HG02938 (cell line): ENCODE results near the gene IDI2.
"Not testable (repeated sequence)": the region's sequence is repeated elsewhere in the genome, so short reads cannot be mapped to it uniquely, and the experiment has no call there.

Experiments
- ATAC-seq: cut with Tn5 transposase; IDR thresholded peaks from one replicate; pipeline ENCODE4 v1.9.1; 2021; ENCODE audit warnings: mild to moderate bottlenecking, moderate library complexity; ENCODE audit not compliant: unreplicated experiment

Gene IDI2

DNA sequence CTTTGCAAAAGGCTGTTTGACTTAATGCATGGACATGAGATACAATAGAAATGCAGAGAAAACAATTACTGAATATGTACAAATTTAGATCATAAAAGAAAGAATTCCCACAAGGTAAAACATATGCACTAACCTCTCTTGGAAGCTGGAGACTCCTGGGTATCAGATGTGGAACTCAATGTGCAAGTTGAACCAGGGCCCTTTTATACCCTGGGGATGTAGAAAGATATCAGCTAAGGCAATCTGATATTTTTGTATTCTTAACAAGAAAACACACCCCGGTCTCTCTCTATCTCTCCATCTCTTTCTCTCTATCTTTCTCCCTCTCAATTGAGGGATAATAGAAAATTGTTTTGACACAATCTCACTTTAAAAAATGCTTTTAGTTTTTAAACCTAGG is at the start of gene IDI2:
Gene IDI2 (minus strand): TSS at position 177 of the 400 bp plus-strand sequence. CDS start 1,136 bp downstream, outside the sequence.
- no peak for ATAC-seq

DNA sequence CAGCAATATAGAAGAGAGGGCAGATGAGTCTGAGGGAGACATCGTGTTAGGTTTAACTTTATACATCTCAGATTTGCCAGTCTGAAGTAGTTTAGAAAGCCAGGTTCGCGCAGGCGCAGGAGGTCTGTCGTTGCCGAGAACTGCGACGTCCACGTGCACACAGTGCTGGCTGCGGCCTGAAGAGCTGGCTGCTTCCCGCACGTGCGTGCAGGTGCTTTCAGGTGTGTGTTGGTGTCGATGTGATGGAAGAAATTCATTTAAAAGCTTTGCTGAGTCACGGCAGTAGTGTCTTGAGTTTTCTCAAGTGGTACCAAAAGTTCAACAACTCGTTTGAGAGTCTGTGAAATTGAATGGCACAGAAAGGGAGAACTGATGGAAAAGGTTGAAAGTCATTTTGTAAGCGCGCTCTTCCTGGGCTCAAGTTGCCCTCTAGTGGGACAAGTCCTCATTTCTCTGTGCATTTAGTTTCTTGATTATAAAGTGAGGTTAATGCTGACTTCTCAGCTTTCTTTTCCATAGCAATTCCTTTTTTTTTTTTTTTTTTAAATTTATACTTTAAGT is 49.2 kb upstream of the IDI2 start:
- ATAC-seq = no peak

DNA sequence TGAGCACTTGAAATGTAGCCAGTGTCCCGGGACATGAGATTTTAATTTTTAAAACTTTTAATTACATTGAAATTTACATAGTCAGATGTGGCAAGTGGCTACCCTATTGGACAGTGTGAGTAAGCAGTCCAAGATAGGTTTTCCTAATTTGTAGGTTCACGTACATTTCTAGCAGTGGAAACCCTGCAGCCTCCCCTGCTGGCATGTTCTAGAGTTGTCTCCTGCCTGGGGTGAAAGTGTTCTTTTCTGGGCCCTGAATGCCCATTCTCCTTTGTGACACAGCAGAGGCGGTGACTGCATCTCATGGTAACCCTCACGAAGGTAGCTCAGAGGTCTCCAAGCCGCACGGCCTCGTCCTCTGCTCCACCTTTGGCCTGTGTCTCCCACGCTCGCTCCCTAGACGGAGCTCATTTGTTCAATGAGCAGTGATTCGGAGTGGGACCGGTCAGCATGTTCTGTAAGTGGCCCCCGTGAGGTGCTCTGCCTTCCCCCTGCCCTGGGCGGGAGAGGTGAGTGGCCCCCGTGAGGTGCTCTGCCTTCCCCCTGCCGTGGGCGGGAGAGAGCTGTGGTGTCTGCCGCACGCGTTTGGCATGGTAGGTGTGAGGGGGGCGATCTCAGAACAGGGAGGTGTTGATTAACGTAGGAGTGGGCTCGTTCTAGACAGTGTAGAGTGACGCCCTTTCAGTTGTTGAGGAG is 48.5 kb upstream of the IDI2 start:
- ATAC-seq = no peak

DNA sequence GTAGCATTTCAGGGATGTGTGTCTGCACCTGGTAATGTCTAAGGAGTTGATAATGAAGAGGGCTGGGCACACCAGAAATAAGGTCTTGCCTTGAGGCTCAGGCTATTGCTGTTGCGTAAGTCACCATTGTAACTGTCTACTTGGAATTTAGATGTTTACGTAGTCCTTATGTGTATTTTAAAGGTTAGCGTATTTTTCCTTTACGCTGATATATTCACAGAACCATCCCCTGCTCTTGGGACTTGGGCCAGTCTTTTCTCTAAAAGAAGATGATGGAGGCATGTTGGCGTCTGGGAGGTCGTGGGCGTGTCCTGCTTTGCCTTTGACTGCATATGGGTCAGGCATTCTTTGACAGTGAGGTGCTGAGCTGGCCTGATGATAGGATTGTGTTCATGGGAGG is 45.3 kb upstream of the IDI2 start:
- no peak for ATAC-seq

DNA sequence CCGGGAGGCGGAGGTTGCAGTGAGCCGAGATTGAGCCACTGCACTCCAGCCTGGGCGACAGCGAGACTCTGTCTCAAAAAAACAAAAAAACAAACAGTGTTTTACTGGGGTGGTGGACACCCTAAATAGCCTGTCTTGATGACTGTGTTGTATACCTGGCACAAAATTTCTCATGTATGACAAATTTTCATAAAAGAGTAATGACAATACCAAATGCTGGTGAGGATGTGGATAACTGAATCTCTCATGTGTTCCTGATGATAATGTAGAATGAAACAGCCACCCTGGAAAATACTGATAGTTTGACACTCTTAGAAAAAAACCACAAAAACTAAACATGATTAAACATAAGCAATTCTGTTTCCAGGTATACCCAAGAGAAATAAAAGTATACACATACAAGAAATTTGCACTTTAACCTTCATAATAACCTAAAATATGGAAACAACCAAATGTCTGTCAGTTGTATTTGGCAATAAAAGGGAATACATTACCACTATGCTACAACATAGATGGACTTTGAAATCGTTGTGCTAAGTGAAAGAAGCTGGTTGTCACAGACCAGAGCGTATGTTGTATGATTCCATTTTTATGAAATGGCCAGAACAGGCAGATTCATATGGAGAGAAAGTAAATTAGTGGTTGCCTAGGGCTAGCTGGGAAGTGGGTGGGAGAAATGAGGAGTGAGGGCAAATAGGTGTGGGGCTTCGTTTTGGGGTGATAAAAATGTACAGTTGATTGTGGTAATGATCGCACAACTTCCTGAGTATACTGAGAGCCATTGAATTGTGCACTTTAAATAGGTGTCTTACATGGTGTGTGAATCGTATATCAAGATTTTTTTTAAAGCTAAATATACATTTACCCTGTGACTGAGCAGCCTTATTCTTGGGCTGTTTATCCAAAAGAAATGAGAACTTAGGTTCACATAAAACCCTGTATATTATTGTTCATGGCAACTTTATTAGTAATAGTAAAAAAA is 43.0 kb upstream of the IDI2 start:
- ATAC-seq = no peak

DNA sequence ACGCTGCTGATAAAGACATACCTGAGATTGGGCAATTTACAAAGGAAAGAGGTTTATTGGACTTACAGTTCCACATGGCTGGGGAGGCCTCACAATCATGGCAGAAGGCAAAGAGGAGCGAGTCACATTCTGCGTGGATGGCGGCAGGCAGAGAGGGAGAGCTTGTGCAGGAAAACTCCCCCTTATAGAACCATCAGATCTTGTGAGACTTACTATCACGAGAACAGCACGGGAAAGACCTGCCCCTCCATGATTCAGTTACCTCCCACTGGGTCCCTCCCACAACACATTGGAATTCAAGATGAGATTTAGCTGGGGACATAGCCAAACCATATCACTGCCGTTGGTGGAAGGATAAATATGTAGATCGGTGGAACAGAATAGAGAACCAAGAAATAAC is 41.1 kb upstream of the IDI2 start:
- not testable (repeated sequence) for ATAC-seq

DNA sequence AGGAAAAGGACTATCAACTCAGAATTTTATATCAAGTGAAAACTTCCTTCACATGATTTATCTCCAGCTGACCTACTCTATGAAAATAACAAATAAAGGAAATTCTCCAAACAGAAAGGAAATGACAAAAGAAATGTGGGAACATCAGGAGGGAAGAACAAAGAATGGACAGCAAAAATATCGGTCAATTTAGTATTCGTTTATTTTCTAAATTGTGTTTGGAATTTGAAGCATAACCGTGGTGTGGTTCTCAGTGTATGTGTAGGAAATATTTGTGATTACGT is 39.2 kb upstream of the IDI2 start:
- no peak for ATAC-seq

DNA sequence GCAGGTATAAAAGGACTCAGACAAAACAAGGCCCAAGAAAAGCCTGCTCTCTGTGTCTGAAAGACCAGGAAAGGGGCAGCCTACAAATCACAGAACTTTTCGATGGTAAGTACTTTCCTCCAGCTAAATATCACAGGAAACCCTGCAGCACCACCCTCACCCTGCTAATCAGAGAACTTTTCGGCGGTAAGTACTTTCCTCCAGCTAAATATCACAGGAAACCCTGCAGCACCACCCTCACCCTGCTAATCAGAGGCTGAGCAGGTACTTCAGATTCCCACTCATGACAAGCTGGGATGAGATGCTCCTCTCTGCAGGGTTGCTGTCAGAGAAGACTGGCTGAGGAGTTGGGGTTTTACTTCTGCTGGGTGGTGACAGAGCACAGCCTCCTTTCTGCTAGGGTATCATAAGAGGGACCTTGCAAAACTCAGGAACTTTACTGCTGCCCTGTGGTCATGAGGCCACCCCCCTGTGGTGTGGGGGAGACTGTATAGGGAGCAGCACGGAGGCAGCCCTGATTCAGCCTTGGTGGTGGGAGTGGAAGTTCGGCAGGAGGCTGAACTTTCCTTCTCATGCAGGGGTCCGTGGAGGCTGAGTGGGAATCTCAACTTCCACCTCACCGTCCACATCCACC is 37.7 kb upstream of the IDI2 start:
- ATAC-seq = no peak

DNA sequence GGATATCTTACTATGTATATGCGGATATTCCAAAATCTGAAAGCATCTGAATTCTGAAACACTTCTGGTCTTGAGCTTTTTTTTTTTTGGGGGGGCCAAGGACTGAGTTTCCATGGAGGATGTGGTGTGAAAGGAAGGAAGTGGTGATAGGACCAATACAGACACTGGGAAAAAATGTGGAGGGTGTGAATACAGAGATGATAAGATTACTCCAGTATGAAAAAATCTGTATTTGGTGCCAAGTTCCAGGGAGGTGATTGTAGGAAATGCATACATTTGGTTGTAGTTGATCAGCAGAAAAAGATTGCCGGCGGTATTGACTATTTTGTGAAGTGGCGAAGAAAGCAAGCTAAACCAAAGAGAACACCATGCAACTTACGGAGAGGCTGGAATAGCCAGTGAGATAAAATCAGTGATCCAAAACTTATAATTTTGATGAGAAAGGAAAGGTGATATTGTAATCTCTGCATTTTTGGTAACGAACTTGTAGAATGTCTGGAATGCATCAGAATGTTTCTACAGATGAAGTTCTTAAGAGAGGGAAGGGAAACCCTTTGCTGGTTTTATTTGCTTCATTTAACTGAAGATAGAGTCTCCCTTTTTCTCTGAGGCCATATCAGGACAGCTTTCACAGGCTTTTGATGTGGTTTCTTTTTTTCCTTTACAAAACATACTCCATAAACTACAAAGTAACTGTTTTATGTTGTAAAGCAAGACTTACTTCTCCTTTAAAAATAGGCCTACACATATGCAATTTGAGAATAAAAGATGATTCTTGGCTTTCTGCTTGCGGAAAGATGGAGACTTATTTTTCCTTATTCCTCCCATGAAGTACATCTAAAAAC is 36.5 kb upstream of the IDI2 start:
- no peak for ATAC-seq

DNA sequence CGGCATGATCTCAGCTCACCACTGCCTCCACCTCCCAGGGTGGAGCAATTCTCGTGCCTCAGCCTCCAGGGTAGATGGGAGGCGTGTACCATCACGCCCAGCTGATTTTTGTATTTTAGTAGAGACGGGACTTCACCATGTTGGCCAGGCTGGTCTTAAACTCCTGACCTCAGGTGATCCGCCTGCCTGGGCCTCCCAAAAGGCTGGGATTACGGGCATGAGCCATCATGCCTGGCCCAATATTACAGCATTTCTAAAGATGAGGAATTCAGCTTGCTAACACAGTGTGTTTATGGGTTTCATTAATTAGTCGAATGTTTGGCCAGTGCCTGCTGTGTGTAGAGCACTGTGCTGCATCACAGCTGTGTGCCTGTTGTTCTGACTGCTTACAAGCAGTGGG is 34.2 kb upstream of the IDI2 start:
- ATAC-seq = no peak

DNA sequence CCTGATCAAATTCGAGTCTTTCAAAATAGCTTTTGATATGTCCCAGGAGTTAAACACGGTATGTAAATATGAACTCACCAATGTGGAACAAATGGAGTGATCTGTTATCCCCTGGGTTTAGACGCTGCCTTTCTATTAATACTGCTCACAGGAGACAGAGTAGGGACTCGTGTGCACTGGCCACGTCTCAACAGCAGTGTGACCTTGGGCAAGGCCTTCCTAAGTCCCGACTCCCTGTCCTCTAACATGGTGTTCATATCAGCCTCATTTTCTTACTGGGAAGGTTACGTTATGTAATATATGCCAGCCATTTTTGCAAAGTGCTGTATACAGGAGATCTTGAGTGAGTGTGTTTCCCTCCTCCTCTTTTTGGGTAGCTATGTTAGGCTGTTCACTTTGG is 32.4 kb upstream of the IDI2 start:
- no peak for ATAC-seq

DNA sequence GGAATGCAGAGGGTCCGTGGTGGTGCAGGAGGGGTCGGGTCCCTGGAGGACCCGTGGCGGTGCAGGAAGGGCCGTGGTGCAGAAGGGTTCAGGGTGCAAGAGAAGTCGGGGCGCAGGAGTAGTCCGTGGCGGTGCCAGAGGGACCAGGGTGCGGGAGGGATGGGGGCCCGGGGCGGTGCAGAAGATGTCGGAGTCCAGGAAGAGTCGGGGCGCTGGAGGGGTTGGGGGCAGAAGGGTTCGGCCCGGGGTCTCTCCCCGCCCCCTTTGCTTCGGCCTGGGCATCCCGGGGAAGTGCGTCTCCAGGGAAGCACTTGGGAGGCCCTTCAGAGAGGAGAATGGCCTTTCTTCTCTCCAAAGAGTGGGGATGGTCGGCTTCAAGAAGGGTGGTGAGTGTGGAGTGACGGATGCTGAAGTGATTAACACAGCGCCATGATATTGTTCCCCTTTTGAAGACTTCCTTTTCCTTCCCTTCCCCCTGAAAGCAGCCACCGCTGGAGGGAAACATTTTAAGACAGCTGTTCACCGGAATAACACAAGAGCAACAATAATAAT is 31.5 kb upstream of the IDI2 start:
- no peak for ATAC-seq

DNA sequence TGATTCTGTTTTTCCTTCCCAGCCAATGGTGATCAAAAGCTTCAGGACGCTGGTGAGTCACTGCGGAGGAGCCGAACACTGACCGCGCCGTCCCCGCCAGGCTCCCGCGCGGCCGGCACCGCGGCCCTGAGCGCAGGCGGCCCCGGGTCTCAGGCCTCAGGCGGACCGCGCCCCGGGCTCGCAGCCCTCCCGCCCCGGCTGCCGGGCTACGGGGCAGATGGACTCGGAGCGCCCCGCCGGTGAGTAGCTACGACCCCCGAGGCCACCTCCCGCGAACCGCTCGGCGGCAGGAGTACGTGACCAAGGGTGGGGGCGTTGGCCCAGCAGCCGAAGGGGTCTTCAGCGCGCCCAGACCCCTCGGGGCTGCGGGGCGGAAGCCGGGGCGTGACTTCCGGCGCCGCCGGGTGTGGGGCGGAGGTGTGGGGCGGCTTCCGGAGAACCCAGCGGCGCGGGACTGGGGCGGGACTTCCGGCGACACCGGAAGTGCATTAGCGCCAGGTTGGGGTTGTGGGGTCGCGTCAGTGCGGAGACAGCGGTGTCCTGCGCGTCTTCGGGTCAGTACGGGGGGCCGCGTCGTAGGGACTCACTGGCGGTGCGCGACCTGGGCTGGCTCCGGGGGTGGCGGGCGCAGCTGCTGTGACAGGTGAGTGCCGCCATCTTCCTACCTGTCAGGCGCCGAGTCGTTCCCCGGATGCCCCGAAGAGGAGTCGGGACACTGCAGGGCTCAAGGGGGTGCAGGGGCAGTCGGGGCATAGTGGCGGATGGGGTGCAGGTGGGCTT is 30.9 kb upstream of the IDI2 start, which contains the start of gene WDR37:
Gene WDR37 (plus strand): TSS at position 60 of the 780 bp plus-strand sequence. CDS start 15,771 bp downstream, outside the sequence.
- peak; percentile 87 for ATAC-seq

DNA sequence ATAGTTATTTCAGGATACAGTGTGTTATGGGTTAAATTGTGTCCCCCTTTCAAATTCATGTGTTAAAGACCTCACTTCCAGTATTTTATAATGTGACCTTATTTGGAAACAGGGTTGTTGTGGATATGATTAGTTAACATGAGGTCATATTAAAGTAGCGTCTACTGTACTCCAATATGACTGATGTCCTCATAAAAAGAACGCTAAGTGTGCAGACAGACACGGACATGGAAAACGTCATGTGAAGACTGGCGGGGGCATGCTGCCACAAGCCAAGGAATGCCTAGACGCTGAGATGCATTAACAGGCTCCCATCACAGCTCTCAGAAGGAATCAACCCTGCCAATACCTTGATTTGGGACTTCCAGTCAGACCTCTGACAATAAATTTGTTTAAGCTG is 29.0 kb upstream of the IDI2 start:
- no peak for ATAC-seq

DNA sequence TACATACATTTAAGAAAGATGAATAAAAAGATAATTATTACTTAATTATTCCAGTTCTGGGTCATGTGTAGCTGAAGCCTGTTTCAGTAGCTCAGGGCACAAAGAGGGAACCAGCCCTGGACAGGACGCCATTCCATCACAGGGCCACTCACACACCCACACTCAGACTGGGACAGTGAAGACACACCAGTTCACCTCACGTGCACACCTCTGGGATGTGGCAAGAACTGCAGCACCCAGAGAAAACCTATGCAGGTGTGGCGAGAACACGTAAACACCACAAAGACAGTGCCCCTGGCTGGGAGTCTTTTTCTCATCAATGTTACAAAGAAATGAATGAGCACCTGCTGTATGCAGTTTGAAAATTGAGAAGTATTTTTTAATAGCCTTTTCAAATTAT is 24.9 kb upstream of the IDI2 start:
- no peak for ATAC-seq

DNA sequence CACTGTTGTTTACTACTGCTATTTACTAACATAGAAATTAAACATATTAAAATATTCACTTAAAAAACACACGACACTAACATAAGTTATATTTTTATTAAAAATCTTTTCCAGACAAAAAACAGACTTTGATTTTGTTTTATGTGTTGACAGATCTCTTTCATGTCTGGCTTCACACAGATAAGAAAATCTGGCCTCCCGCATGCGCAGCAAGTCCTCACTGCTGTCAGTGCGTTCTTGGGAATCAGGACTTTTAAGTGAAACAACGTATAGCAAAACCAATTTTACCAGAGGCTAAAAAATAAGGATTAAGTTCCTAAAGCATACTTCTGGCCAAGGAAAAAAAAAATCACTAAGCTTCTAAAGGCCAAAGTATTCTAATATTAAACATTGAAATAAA is 24.5 kb upstream of the IDI2 start:
- ATAC-seq = no peak

DNA sequence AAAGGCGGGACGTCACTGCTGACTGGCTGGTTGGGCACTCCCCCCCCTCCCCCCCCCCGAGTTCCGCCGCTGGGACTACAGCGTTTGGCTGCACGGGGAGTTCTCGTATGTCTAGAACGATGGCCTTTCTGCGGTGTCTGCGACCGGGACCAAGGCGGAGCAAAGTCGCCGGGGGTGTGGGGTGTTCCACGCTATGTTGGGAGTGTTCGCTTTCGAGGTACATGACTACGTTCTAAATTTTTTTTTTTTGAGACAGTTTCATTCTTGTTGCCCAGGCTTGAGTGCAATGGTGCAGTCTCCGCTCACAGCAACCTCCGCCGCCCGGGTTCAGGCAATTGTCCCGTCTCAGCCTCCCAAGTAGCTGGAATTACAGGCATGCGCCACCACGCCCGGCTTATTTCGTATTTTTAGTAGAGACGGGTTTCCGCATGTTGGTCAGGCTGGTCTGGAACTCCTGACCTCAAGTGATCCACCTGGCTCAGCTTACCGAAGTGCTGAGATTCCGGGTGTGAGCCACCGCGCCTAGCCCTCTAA is 23.8 kb upstream of the IDI2 start:
- ATAC-seq = no peak

DNA sequence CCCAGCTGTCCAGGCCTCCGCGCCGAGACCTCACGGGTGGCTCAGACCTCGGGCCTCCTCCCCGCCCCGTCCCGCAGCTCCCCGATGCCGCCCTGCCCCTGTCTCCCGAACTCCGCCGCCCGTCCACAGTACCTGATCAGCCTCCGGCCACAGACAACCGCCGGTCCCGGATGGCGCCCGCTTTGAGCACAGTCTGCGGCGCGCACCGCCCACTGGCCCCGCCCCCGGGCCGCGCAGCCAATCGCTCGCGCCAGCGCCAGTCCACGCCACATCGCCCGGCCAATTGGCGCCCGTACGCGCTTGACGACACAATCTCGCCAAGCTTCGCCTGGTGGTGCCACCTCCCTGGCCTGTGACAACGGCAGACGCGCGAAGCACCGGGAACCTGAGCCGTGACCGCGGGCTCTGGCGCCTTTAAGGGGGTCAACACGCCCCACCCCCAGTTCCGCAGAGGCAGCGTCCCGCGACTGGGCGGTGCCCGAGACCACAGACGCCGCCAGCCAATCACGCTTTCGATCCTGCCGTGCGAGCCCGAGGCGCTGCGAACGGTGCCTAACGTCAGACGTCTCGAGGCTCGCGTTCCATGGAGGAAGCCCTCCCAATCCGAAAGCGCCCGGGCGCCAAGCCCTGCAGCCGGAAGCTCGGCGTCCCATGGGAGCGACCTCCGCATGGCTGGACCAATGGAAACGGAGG is 23.2 kb upstream of the IDI2 start, which contains the start of gene IDI1:
Gene IDI1 (minus strand): TSS at position 388 of the 693 bp plus-strand sequence. CDS start 116 bp downstream, at position 272.
- ATAC-seq = peak; percentile 74
